HEK293T (cell line): ENCODE data around the gene TRIM24.

Source experiments
- ARNT ChIP-seq: fragments of 450-650 bp; IDR thresholded peaks from 2 replicates; pipeline ENCODE4 v1.6.1; 2017; ENCODE audit warnings: mild to moderate bottlenecking
- BHLHE40 ChIP-seq: fragments of 450-650 bp; IDR thresholded peaks from 2 replicates; pipeline ENCODE4 v1.6.1; 2016; ENCODE audit warnings: mild to moderate bottlenecking, moderate library complexity, borderline replicate concordance
- ELF4 ChIP-seq: fragments of 450-650 bp; IDR thresholded peaks from 2 replicates; pipeline ENCODE4 v1.6.1; 2017; ENCODE audit warnings: antibody characterized with exemption
- FOXA1 ChIP-seq: fragments of 450-650 bp; IDR thresholded peaks from 2 replicates; pipeline ENCODE4 v1.6.1; 2016; ENCODE audit warnings: mild to moderate bottlenecking
- FOXK2 ChIP-seq: fragments of 450-650 bp; IDR thresholded peaks from 2 replicates; pipeline ENCODE4 v1.6.1; 2016; ENCODE audit warnings: mild to moderate bottlenecking
- FOXM1 ChIP-seq: fragments of 450-650 bp; IDR thresholded peaks from 2 replicates; pipeline ENCODE4 v1.6.1; 2017; ENCODE audit warnings: mild to moderate bottlenecking, borderline replicate concordance
- HDGF ChIP-seq: fragments of 450-650 bp; IDR thresholded peaks from 2 replicates; pipeline ENCODE4 v1.6.1; 2017; ENCODE audit warnings: antibody characterized with exemption, borderline replicate concordance
- L3MBTL2 ChIP-seq: fragments of 450-650 bp; conservative IDR thresholded peaks from 2 replicates; pipeline ENCODE4 v1.6.1; 2016; ENCODE audit warnings: mild to moderate bottlenecking
- NFRKB ChIP-seq: fragments of 450-650 bp; IDR thresholded peaks from 2 replicates; pipeline ENCODE4 v1.6.1; 2016; ENCODE audit warnings: mild to moderate bottlenecking, moderate library complexity
- PKNOX1 ChIP-seq: fragments of 450-650 bp; IDR thresholded peaks from 2 replicates; pipeline ENCODE4 v1.6.1; 2016
- SP1 ChIP-seq: fragments of 450-650 bp; IDR thresholded peaks from 2 replicates; pipeline ENCODE4 v1.6.1; 2017
- SUZ12 ChIP-seq: fragments of 450-650 bp; IDR thresholded peaks from 2 replicates; pipeline ENCODE4 v1.6.1; 2016; ENCODE audit warnings: mild to moderate bottlenecking
- TARDBP ChIP-seq: fragments of 450-650 bp; IDR thresholded peaks from 2 replicates; pipeline ENCODE4 v1.6.1; 2016
- ZNF384 ChIP-seq: fragments of 450-650 bp; IDR thresholded peaks from 2 replicates; pipeline ENCODE4 v1.6.1; 2016

DNA sequence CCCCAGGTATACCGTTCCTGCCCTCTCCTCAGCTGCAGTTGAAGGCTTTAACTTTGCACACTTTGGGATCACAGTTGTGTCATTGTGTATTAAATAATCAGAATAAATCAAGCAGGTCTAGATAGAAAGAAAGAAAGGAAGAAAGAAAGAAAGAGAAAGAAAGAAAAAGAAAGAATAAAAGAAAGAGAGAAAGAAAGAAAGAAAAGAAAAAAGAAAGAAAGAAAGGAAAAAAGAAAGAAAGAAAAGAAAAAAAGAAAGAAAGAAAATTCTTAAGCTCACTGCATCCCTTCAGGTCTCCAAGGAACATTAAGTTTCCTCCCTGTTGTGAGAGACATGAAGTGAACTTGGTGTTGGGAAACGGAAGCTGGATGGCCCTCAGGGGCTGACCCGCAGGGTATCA lies 17.2 kb upstream of the TRIM24 start:
- no peak for TF ChIP-seq TARDBP
- no peak for TF ChIP-seq FOXA1
- TF ChIP-seq FOXM1 = no peak
- TF ChIP-seq ZNF384 = no peak
- TF ChIP-seq HDGF = no peak
- TF ChIP-seq PKNOX1 = no peak
- no peak for TF ChIP-seq L3MBTL2
- TF ChIP-seq BHLHE40 = no peak
- no peak for TF ChIP-seq SUZ12
- no peak for TF ChIP-seq FOXK2
- no peak for TF ChIP-seq NFRKB
- no peak for TF ChIP-seq ARNT
- TF ChIP-seq ELF4 = no peak
- TF ChIP-seq SP1 = no peak
